T-helper 1 cell treated with Interleukin-12 subunit alpha and Interleukin-12 subunit beta and Interleukin-4 antibody, amounts not matched to agents 30 ng/mL and 1 ng/mL, for 36 hours (primary cell): ENCODE data around the gene CACNA2D4. TPM values are rescaled to one million over a fixed set of nuclear protein-coding genes. Genes with fewer than 3 reads are reported as not detected.

Experiments used
- intact Hi-C: fragments of 100-400 bp; cut with micrococcal nuclease; formaldehyde crosslinking; loops from one replicate; pipeline ENCODE4 v1.15.1; 2024
- total RNA-seq: library from RNA; stranded (reverse); gene quantifications from 2 replicates; pipeline ENCODE4 v1.2.3, GENCODE V29; 2022

CACNA2D4 gene
- total RNA-seq, 1 donor from 2014 or later, result 15.1 TPM

DNA sequence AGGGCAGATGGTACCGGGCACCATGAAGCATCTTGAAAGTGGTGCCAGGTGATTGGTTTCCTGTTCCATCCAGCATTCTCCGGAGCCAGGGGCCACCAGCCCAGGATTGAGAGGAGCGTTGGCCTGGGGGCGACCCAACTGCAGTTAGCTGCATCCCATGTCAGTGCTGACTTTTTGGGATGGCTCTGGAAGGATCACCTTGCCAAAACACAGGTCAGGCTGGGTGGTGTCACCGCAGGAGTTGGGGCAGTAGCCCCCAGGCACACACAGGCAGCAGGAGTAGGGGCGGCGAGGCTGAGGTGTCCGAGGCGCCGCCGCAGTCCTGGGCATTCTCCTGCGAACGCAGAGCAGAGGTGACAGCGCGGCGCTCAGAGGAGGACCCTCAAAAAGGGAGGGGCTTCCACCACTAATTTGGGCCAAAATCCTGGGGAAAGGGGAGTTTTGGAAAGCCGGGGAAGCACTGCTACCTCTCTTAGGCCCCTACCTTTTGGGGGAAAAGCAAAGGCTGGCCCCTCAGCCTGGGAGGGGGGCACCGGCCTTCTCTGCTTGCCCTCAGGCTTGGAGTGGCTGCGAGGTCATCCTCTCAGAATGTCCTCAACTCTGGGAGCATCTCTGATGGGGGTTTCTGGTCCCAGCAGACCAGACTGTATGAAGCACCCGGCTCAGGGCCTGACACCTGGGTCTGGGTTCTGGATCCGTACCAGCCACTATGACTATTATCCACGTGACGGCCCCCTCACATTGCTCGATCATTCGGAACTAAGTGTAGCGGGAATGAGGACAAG, 124.8 kb downstream of the CACNA2D4 start:
- intact Hi-C loops, result loop anchor here (10.0 kb wide), 1 partner anchor 901 kb away; no protein-coding TSS in a partner anchor

- intact Hi-C loops, result loop anchor here (10.0 kb wide), 1 partner anchor 902 kb away; no protein-coding TSS in a partner anchor
Measured at GRCh38 chr12:1792406-1792805, 126.0 kb downstream of the CACNA2D4 start.

- intact Hi-C loops, result loop anchor here (1.0 to 10.0 kb wide), 6 partner anchors 101 to 904 kb away; no protein-coding TSS in a partner anchor
Measured at GRCh38 chr12:1791104-1791841, 127.2 kb downstream of the CACNA2D4 start.

- intact Hi-C loops, result loop anchor here (10.0 kb wide), 1 partner anchor 904 kb away; no protein-coding TSS in a partner anchor
Measured at GRCh38 chr12:1790444-1790843, 128.0 kb downstream of the CACNA2D4 start.

- intact Hi-C loops, result no loop called here
Measured at GRCh38 chr12:1787714-1788113, 130.7 kb downstream of the CACNA2D4 start.

DNA sequence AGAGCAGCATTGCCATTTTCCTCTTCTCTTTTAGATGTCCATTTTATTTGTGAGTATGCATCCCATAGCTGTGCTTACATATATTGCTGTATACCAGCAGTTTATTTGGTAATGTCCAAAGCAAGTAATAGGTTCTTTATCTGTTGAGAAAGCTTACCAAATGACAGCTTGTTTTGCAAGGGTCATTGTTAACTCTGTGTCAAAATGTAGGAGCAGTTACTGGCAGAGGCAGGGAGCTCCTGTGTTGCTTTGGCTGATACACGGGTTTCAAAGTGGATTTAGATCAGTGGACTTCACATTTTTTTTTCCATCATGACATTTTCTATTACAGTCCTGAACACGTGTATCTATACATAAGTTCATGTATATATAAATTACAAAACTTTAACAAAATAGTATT, 136.2 kb downstream of the CACNA2D4 start:
- intact Hi-C loops, result no loop called here

DNA sequence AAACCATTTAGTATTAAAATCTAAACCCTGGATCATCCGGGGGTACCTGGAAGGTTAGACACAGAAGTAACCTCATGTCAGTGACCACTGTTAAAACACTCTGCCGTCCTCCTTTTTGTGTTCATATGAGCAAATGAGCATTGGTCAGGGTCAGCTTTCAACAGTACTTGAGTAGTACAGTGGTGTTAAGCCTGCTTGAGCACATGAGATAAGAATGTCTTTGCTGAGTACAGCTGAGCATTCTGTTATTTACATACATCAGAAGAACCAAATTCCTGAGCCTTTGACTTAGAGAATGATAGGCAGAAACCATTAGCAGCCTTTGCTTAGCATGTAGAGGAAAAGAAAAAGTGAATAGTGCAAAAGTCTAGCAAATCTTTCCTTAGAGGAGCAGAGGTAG, 136.7 kb downstream of the CACNA2D4 start:
- intact Hi-C loops, result no loop called here

DNA sequence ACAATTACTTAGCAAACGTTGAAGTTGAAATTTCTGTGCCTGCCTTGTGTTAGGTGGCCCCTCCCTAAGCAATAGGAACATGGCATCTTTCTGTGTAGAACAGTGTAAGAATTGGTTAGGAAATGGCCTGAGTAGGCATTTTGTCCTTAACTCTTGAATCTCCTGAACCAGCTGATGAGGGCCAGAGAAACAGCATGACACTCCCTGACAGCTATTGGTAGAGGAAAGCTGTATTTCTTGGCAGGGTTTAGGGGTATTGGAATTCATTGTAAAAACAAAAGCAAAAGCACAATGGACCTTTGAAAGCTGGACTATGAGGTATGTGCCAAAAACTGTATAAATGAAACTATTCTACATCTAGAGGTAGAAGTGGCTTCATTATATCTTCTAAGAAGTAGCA, 138.7 kb downstream of the CACNA2D4 start:
- intact Hi-C loops, result no loop called here

- intact Hi-C loops, result no loop called here
Measured at GRCh38 chr12:1778911-1779310, 139.5 kb downstream of the CACNA2D4 start.

DNA sequence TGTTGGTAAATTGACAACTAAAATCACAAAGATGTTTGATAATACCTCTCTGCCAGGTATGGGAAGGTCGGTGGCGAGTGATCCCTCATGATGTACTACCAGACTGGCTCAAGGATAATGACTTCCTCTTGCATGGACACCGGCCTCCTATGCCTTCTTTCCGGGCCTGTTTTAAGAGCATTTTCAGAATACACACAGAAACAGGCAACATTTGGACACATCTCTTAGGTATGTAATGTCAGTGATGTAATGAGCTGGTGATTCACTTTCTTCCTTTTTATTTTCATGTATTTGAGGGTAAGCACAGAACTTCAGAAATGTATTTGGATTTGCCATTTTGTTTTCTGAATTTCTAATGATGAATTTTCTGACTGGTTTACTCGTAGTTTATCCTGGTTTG, 140.7 kb downstream of the CACNA2D4 start:
- intact Hi-C loops, result no loop called here

GRCh38 chr12:1776170-1776921, 142.1 kb downstream of the CACNA2D4 start:
- intact Hi-C loops, result no loop called here

GRCh38 chr12:1773937-1774655, 144.4 kb downstream of the CACNA2D4 start:
- intact Hi-C loops, result no loop called here

GRCh38 chr12:1769809-1770494, 148.5 kb downstream of the CACNA2D4 start:
- intact Hi-C loops, result no loop called here

DNA sequence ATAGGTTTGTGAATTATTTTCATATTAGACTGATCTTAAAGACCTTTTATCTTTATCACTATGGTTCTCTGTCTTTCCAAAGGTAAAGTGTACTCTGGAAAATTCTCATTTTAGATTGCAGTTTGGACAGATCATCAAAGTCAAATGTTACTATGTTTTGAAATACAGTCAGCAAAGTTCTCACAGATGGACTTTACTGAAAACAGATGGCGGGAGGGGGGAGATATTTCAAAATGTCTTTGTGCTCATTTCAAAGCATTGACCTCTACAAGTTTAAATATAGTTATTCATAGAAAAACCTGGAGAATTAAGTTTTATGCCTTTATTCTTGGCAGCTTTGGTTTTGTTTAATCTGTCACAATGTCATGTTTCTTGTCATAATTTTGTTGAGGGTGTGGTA, 149.8 kb downstream of the CACNA2D4 start:
- intact Hi-C loops, result no loop called here

DNA sequence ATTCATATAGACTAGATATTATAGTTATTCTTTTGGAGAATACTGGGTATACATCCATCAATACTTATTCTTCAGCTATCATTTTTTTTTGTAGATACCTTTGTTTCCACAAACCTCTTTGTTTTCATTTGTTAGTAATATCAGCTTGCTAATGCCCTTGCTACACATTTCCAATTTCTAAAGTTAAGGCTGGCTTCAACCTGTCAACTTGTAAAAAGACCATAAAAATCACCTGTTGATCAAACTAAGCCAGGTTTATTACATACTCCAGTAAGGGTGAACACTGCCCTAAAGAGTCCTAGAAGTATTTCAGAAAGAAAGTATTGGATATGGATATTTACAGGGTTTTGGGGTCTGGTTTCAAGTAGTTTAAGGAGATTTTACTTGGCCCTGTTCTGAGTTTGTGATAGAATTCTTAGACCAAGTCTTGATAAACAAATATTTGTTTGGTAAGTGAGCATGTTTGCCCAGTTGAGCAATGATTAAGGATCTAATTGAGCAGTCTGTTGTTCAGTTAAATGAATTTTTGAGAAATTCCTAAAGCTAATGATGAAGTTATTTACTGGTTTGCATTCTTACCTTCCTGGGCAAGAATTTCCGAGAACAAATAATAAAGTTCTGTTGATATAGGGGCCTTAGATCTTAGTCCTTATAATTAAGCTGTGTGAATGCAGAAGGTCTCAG, 150.9 kb downstream of the CACNA2D4 start:
- intact Hi-C loops, result no loop called here

DNA sequence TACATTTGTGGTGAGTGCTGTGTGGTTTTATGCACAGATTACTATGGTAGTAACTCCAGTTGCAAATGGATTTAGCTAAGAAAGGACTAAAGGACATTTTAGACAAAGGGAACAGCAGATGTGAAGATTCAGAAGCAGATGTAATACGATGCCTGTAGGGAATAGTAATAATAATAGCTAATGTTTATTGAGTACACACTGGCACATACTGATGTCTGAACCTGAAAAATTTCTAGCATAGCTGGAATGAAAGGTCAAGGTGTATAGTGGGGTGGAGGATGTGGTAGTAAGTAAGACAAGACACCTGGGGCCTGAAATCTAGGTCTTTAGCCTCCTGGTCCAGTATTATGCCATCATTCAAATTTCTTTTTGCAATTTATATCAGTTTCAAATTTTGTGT, 152.3 kb downstream of the CACNA2D4 start:
- intact Hi-C loops, result no loop called here

DNA sequence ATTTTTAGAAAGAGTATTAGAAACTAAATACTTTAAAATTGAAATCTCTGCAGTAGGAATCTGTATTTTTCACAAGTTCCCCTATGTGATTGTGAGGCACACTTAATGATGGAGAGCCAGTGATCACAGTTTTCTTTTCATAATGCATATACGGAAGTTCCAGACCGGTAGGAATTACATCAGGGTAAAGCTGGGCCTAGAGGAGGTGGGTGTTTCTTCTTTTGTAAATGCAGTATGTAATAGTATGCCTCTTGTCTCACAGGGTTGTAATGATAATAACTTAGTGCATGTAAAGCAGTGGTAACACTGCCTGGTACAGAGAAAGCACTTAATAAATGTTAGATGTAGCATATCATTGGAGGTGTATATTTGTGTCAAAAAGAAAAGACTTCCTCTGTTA, 155.3 kb downstream of the CACNA2D4 start:
- intact Hi-C loops, result no loop called here

- intact Hi-C loops, result no loop called here
Measured at GRCh38 chr12:1761857-1762256, 156.6 kb downstream of the CACNA2D4 start.

GRCh38 chr12:1760566-1761382, 157.7 kb downstream of the CACNA2D4 start:
- intact Hi-C loops, result no loop called here
